Neuronal stem cell (in vitro differentiated cells): ENCODE measurements around the gene SEL1L3.

ENCODE experiments used
- DNase-seq: peaks from one replicate; pipeline ENCODE4 v3.0.0-alpha.2; 2013; ENCODE audit warnings: low spot score
- H2AFZ ChIP-seq: one replicate; pipeline ENCODE4 v1.6.1; 2013; ENCODE audit warnings: mild to moderate bottlenecking, low read length, inconsistent platforms
- H2AK5ac ChIP-seq: 2 replicates; pipeline ENCODE4 v1.6.1; 2013; ENCODE audit warnings: low read depth, mild to moderate bottlenecking, inconsistent platforms, low read length, moderate library complexity, mixed read lengths
- H2BK120ac ChIP-seq: 2 replicates; pipeline ENCODE4 v1.6.1; 2013; ENCODE audit warnings: low read depth, mild to moderate bottlenecking, inconsistent platforms, low read length, moderate library complexity, mixed read lengths
- H2BK12ac ChIP-seq: one replicate; pipeline ENCODE4 v1.6.1; 2013; ENCODE audit warnings: low read length, inconsistent platforms
- H2BK15ac ChIP-seq: 2 replicates; pipeline ENCODE4 v1.6.1; 2013; ENCODE audit warnings: mild to moderate bottlenecking, low read length, inconsistent platforms, mixed read lengths
- H2BK5ac ChIP-seq: one replicate; pipeline ENCODE4 v1.6.1; 2013; ENCODE audit warnings: inconsistent platforms, mild to moderate bottlenecking, low read length, moderate library complexity
- H3K14ac ChIP-seq: one replicate; pipeline ENCODE4 v1.6.1; 2013; ENCODE audit warnings: low read length, inconsistent platforms
- H3K18ac ChIP-seq: 2 replicates; pipeline ENCODE4 v1.6.1; 2013; ENCODE audit warnings: low read length, inconsistent platforms
- H3K23ac ChIP-seq: 2 replicates; pipeline ENCODE4 v1.6.1; 2013; ENCODE audit warnings: low read depth, mild to moderate bottlenecking, mixed read lengths, low read length, inconsistent platforms; ENCODE audit not compliant: poor library complexity
- H3K27ac ChIP-seq: replicated peaks from 3 replicates; pipeline ENCODE4 v1.5.1; 2013; ENCODE audit warnings: low read length, inconsistent platforms
- H3K27me3 ChIP-seq, 3 experiments: 2 replicates each; pipeline ENCODE4 v1.6.1; 2013; ENCODE audit warnings: low read length in 3 of 3, mild to moderate bottlenecking in 2 of 3, inconsistent platforms in 1 of 3, low read depth in 1 of 3, mixed read lengths in 1 of 3, moderate library complexity in 1 of 3; ENCODE audit not compliant: control insufficient read depth in 3 of 3, insufficient read depth in 3 of 3
- H3K36me3 ChIP-seq, 2 donors: replicated peaks in 1 of 2; 2 replicates each; pipeline ENCODE4 v1.6.1; 2013; ENCODE audit warnings: low read length in 2 of 2; ENCODE audit not compliant: control insufficient read depth in 2 of 2, insufficient read depth in 2 of 2
- H3K4ac ChIP-seq: 2 replicates; pipeline ENCODE4 v1.6.1; 2013; ENCODE audit warnings: inconsistent platforms, mild to moderate bottlenecking, low read length, moderate library complexity
- H3K4me1 ChIP-seq, 2 donors: 1 replicate in 1 of 2; 2 replicates in 1 of 2; pipeline ENCODE4 v1.6.1; 2013; ENCODE audit warnings: low read length in 2 of 2, low read depth in 1 of 2; ENCODE audit not compliant: control insufficient read depth in 2 of 2, insufficient read depth in 1 of 2
- H3K4me2 ChIP-seq: one replicate; pipeline ENCODE4 v1.6.1; 2013; ENCODE audit warnings: mild to moderate bottlenecking, low read length, inconsistent platforms; ENCODE audit not compliant: insufficient read depth, poor library complexity, severe bottlenecking
- H3K4me3 ChIP-seq, 2 donors: 2 replicates each; pipeline ENCODE4 v1.5.1; 2013; ENCODE audit warnings: low read length in 2 of 2, mild to moderate bottlenecking in 2 of 2, inconsistent platforms in 1 of 2, moderate library complexity in 1 of 2
- H3K79me1 ChIP-seq: one replicate; pipeline ENCODE4 v1.6.1; 2013; ENCODE audit warnings: low read depth, mild to moderate bottlenecking, inconsistent platforms, low read length, moderate library complexity
- H3K9ac ChIP-seq: one replicate; pipeline ENCODE4 v1.6.1; 2013; ENCODE audit warnings: mild to moderate bottlenecking, low read depth, low read length, inconsistent platforms; ENCODE audit not compliant: poor library complexity
- H3K9me3 ChIP-seq, 2 donors: replicated peaks in 1 of 2; 2 replicates each; pipeline versions ENCODE3 to v1.6.1; 2013; ENCODE audit warnings: low read length in 2 of 2, mild to moderate bottlenecking in 2 of 2, inconsistent platforms in 1 of 2, low read depth in 1 of 2, mixed read lengths in 1 of 2, moderate library complexity in 1 of 2; ENCODE audit not compliant: control insufficient read depth in 2 of 2, insufficient read depth in 1 of 2
- H4K8ac ChIP-seq: one replicate; pipeline ENCODE4 v1.6.1; 2013; ENCODE audit warnings: low read depth, mild to moderate bottlenecking, inconsistent platforms, low read length, moderate library complexity
- H4K91ac ChIP-seq: one replicate; pipeline ENCODE4 v1.6.1; 2013; ENCODE audit warnings: low read length, low read depth, mild to moderate bottlenecking, inconsistent platforms; ENCODE audit not compliant: poor library complexity
- WGBS, 2 donors: extraction: QIAGEN DNeasy Blood & Tissue Kit; methylation state at CpG; one replicate each; pipeline ENCODE4 v1.1.7; 2013; ENCODE audit warnings: missing lambda C conversion rate in 2 of 2, mixed read lengths in 1 of 2; ENCODE audit not compliant: insufficient read length in 2 of 2, insufficient replicate concordance in 1 of 2; ENCODE audit errors: extremely low coverage in 2 of 2; 5-methylcytosine and 5-hydroxymethylcytosine counted together

Gene SEL1L3

GRCh38 chr4:25712611-25713010, 150.2 kb downstream of the SEL1L3 start:
- Histone ChIP-seq H2AK5ac (no peak overlapping the region), H3K9me3 (peaks cover 0 to 1% of the 10 kb centered on the region in 2 donors), H3K4me3 (no peak overlapping the region), H2AFZ (no peak overlapping the region), H3K9ac (no peak overlapping the region), H3K4ac (no peak overlapping the region), H2BK5ac (no peak overlapping the region), H2BK120ac (no peak overlapping the region), H2BK15ac (no peak overlapping the region), H3K4me2 (no peak overlapping the region), H3K4me1 (no peaks in the 10 kb centered on the region), H4K8ac (no peak overlapping the region), H3K18ac (no peak overlapping the region), H2BK12ac (no peak overlapping the region), H3K23ac (no peak overlapping the region), H3K79me1 (no peaks in the 10 kb centered on the region), H3K14ac (no peak overlapping the region), H3K36me3 (no peaks in the 10 kb centered on the region), H3K27ac (no peak overlapping the region), H3K27me3 (no peaks in the 10 kb centered on the region), H4K91ac (no peak overlapping the region)
- no CpG with 5 or more reads among the region's 2 CpGs for WGBS, 2 donors
- DNase-seq: no peak

- Histone ChIP-seq H2BK5ac (no peak overlapping the region), H2AFZ (no peak overlapping the region), H2AK5ac (no peak overlapping the region), H2BK12ac (no peak overlapping the region), H3K9me3 (peaks cover 0 to 1% of the 10 kb centered on the region in 2 donors), H3K23ac (no peak overlapping the region), H3K4ac (no peak overlapping the region), H3K4me2 (no peak overlapping the region), H3K9ac (no peak overlapping the region), H3K4me3 (no peak overlapping the region), H3K27me3 (no peaks in the 10 kb centered on the region), H3K18ac (no peak overlapping the region), H3K14ac (no peak overlapping the region), H3K36me3 (no peaks in the 10 kb centered on the region), H2BK120ac (no peak overlapping the region), H3K4me1 (no peaks in the 10 kb centered on the region), H4K8ac (no peak overlapping the region), H3K79me1 (no peaks in the 10 kb centered on the region), H4K91ac (no peak overlapping the region), H3K27ac (no peak overlapping the region), H2BK15ac (no peak overlapping the region)
- DNase-seq: no peak
- no CpG with 5 or more reads among the region's 3 CpGs for WGBS, 2 donors
Observed at GRCh38 chr4:25710637-25711036, 152.2 kb downstream of the SEL1L3 start.

GRCh38 chr4:25704516-25704915, 158.3 kb downstream of the SEL1L3 start:
- peaks cover 0 to 3% of the 10 kb centered on the region in 2 donors for H3K9me3 ChIP-seq

GRCh38 chr4:25703731-25704388, 158.9 kb downstream of the SEL1L3 start:
- Histone ChIP-seq H3K4ac (no peak overlapping the region), H3K4me2 (no peak overlapping the region), H2BK15ac (peak overlapping the region; percentile 20), H2AFZ (no peak overlapping the region), H3K36me3 (no peaks in the 10 kb centered on the region), H3K23ac (no peak overlapping the region), H2BK5ac (no peak overlapping the region), H2AK5ac (no peak overlapping the region), H4K91ac (no peak overlapping the region), H3K79me1 (no peaks in the 10 kb centered on the region), H3K4me1 (no peaks in the 10 kb centered on the region), H3K9me3 (peaks cover 0 to 2% of the 10 kb centered on the region in 2 donors), H2BK120ac (no peak overlapping the region), H4K8ac (no peak overlapping the region), H3K4me3 (no peak overlapping the region), H3K14ac (no peak overlapping the region), H3K27ac (no peak overlapping the region), H3K18ac (no peak overlapping the region), H3K27me3 (no peaks in the 10 kb centered on the region), H2BK12ac (no peak overlapping the region), H3K9ac (no peak overlapping the region)
- no CpG with 5 or more reads among the region's 3 CpGs for WGBS, 2 donors
- no peak for DNase-seq

More at GRCh38 chr4:25704516-25704915, 158.3 kb downstream of the SEL1L3 start:
- Histone ChIP-seq H3K4me3 (no peak overlapping the region), H2BK12ac (no peak overlapping the region), H4K8ac (no peak overlapping the region), H3K23ac (no peak overlapping the region), H3K18ac (no peak overlapping the region), H2AK5ac (no peak overlapping the region), H3K14ac (no peak overlapping the region), H3K27me3 (no peaks in the 10 kb centered on the region), H2BK15ac (no peak overlapping the region), H2AFZ (no peak overlapping the region), H4K91ac (no peak overlapping the region), H2BK120ac (no peak overlapping the region), H2BK5ac (no peak overlapping the region), H3K4me1 (no peaks in the 10 kb centered on the region), H3K9ac (no peak overlapping the region), H3K79me1 (no peaks in the 10 kb centered on the region), H3K36me3 (no peaks in the 10 kb centered on the region), H3K4ac (no peak overlapping the region), H3K4me2 (no peak overlapping the region), H3K27ac (no peak overlapping the region)
- WGBS, 2 donors: no CpG with 5 or more reads among the region's 2 CpGs
- DNase-seq: no peak
